Uterus (tissue), 4 donors: ENCODE measurements around the gene NUMB. TPM values are rescaled to one million over a fixed set of nuclear protein-coding genes. Genes with fewer than 3 reads are reported as not detected.
A peak's percentile ranks its signal among the peaks of the same experiment; 100 is the strongest.

Experiments
- DNase-seq, 2 donors: peaks; one replicate each; pipeline ENCODE4 v3.0.0-alpha.2; 2019 to 2020
- H3K27ac ChIP-seq, 2 donors: fragments of 200-600 bp; sonication (generic); 1 replicate in 1 of 2; 2 replicates in 1 of 2; pipeline ENCODE4 v1.5.1; 2016 to 2018
- H3K27me3 ChIP-seq, 2 donors: fragments of 200-600 bp; sonication (generic); one replicate each; pipeline ENCODE4 v1.5.1; 2018 to 2019; ENCODE audit warnings: control low read depth in 1 of 2
- H3K36me3 ChIP-seq, 2 donors: fragments of 200-600 bp; sonication (generic); one replicate each; pipeline ENCODE4 v1.5.1; 2019; ENCODE audit warnings: control low read depth in 1 of 2
- H3K4me1 ChIP-seq, 2 donors: fragments of 200-600 bp; sonication (generic); one replicate each; pipeline ENCODE4 v1.5.1; 2018 to 2019; ENCODE audit warnings: control low read depth in 1 of 2
- H3K4me3 ChIP-seq, 2 donors: fragments of 200-600 bp; sonication (generic); 1 replicate in 1 of 2; 2 replicates in 1 of 2; pipeline ENCODE4 v1.5.1; 2018 to 2019; ENCODE audit warnings: mild to moderate bottlenecking in 1 of 2
- H3K9me3 ChIP-seq, 2 donors: fragments of 200-600 bp; sonication (generic); one replicate each; pipeline ENCODE4 v1.5.1; 2019; ENCODE audit warnings: control low read depth in 1 of 2
- CTCF ChIP-seq, 4 experiments: fragments of 200-600 bp in 2 of 4; fragments of 450-650 bp in 2 of 4; sonication (generic) in 2 of 4; IDR thresholded peaks; one replicate each; pipeline ENCODE4 v1.5.1; 2016 to 2019; ENCODE audit warnings: antibody characterized with exemption in 4 of 4, mild to moderate bottlenecking in 2 of 4, moderate library complexity in 1 of 4
- POLR2A ChIP-seq, 2 donors: fragments of 450-650 bp; IDR thresholded peaks; one replicate each; pipeline ENCODE4 v1.6.1; 2016; ENCODE audit warnings: antibody characterized with exemption in 2 of 2, mild to moderate bottlenecking in 1 of 2, moderate library complexity in 1 of 2
- intact Hi-C: fragments of 100-400 bp; cut with DNase I; formaldehyde crosslinking; loops from one replicate; pipeline ENCODE4 v1.15.1; 2023; ENCODE audit warnings: low total_unique reads
- total RNA-seq, 4 donors: library from RNA; depleted of rRNA in 3 of 4; stranded (reverse); fragments of >200 nt in 3 of 4; gene quantifications; one replicate each; pipeline versions ENCODE4 v1.1.0 to v1.2.4, GENCODE V29; 2014 to 2023
- donor health status: DM: yes; HTN: yes; CAD: no.

Gene NUMB
- total RNA-seq, 4 donors from 2014 or later: 27.1 to 119 (median 40.8) TPM

- no peaks in the 10 kb centered on the region for H3K27me3 ChIP-seq
- H3K4me1 ChIP-seq: peaks cover 0 to 11% of the 10 kb centered on the region in 2 donors
- H3K4me3 ChIP-seq: no peak overlapping the region
- no peaks in the 10 kb centered on the region for H3K36me3 ChIP-seq
- no peak for TF ChIP-seq POLR2A (IDR thresholded peaks at IDR 0.05)
- TF ChIP-seq CTCF (IDR thresholded peaks at IDR 0.05): no peak
- intact Hi-C loops: loop anchor here (5.0 kb wide), 1 partner anchor 75 kb away; the partner anchor contains the start of gene ACOT2
- H3K27ac ChIP-seq: no peak overlapping the region
- DNase-seq: no peak
- H3K9me3 ChIP-seq: no peaks in the 10 kb centered on the region
Measured at GRCh38 chr14:73492670-73493069, 34.3 kb upstream of the NUMB start.

- TF ChIP-seq POLR2A (IDR thresholded peaks at IDR 0.05) (no peak), CTCF (IDR thresholded peaks at IDR 0.05) (no peak)
- DNase-seq: no peak
- Histone ChIP-seq H3K27me3 (no peaks in the 10 kb centered on the region), H3K4me1 (peaks cover 0 to 11% of the 10 kb centered on the region in 2 donors), H3K4me3 (peak overlapping the region; percentile 64 to 76), H3K36me3 (no peaks in the 10 kb centered on the region), H3K9me3 (no peaks in the 10 kb centered on the region), H3K27ac (peak overlapping the region in 1 of 2 donors; percentile 90)
- intact Hi-C loops: loop anchor here (5.0 kb wide), 1 partner anchor 75 kb away; the partner anchor contains the start of gene ACOT2
Measured at GRCh38 chr14:73492043-73492552, 33.8 kb upstream of the NUMB start.

GRCh38 chr14:73491256-73492042 is 33.1 kb upstream of the NUMB start:
- H3K9me3 ChIP-seq: no peaks in the 10 kb centered on the region
- peak; percentile 48 to 55 for DNase-seq
- peaks cover 0 to 11% of the 10 kb centered on the region in 2 donors for H3K4me1 ChIP-seq
- intact Hi-C loops: loop anchor here (5.0 kb wide), 1 partner anchor 76 kb away; the partner anchor contains the start of gene ACOT2
- no peaks in the 10 kb centered on the region for H3K27me3 ChIP-seq
- TF ChIP-seq POLR2A (IDR thresholded peaks at IDR 0.05) (peak; percentile 21 to 44), CTCF (IDR thresholded peaks at IDR 0.05) (no peak)
- peak overlapping the region; percentile 64 to 76 for H3K4me3 ChIP-seq
- peak overlapping the region; percentile 79 to 90 for H3K27ac ChIP-seq
- H3K36me3 ChIP-seq: no peaks in the 10 kb centered on the region

GRCh38 chr14:73489481-73490175 is 31.3 kb upstream of the NUMB start:
- H3K4me3 ChIP-seq: no peak overlapping the region
- H3K36me3 ChIP-seq: no peaks in the 10 kb centered on the region
- intact Hi-C loops: loop anchor here (5.0 kb wide), 1 partner anchor 78 kb away; the partner anchor contains the start of gene ACOT2
- DNase-seq: no peak
- H3K27ac ChIP-seq: no peak overlapping the region
- no peaks in the 10 kb centered on the region for H3K27me3 ChIP-seq
- TF ChIP-seq CTCF (IDR thresholded peaks at IDR 0.05) (no peak), POLR2A (IDR thresholded peaks at IDR 0.05) (no peak)
- peaks cover 0 to 11% of the 10 kb centered on the region in 2 donors for H3K4me1 ChIP-seq
- H3K9me3 ChIP-seq: no peaks in the 10 kb centered on the region
